HepG2 (cell line): ENCODE data around the gene LMTK2. TPM values are rescaled to one million over a fixed set of nuclear protein-coding genes. Genes with fewer than 3 reads are reported as not detected.

Experiments
- ATAC-seq: fragments of 200-7000 bp; cut with Tn5 transposase; 3 replicates; pipeline ENCODE4 v1.9.1; 2020; ENCODE audit warnings: mild to moderate bottlenecking, moderate library complexity
- BruUV-seq: library from RNA; stranded (reverse); fragments of 400-500 nt; replicated peaks from 2 replicates; lab custom pipeline; 2021; lab: Mats Ljungman, UMichigan
- CTCF ChIA-PET: fragments of 300-600 bp; formaldehyde crosslinking; extraction: SDS; loops from one replicate; lab custom pipeline; 2021; ENCODE audit warnings: low total read pairs, inconsistent platforms, low intra/inter-chr PET ratio; lab: Yijun Ruan, JAX
- POLR2A ChIA-PET: fragments of 350-600 bp; sonication (Branson Sonifier 250); formaldehyde crosslinking; loops from one replicate; lab custom pipeline; 2020; ENCODE audit warnings: antibody characterized with exemption, inconsistent platforms; lab: Yijun Ruan, JAX
- DNase-seq: peaks from one replicate; pipeline ENCODE4 v3.0.0-alpha.2; 2015; ENCODE audit warnings: low spot score
- FAIRE-seq: peaks from 3 replicates; lab custom pipeline; 2011; peaks lifted over from hg19 to GRCh38; lab: Jason Lieb, UNC
- H2AFZ ChIP-seq: one replicate; pipeline ENCODE4 v1.6.1; 2011; ENCODE audit warnings: low read length, inconsistent platforms
- H3K27ac ChIP-seq: fragments of 300-600 bp; 3 replicates; pipeline ENCODE4 v1.8.0; 2011; ENCODE audit warnings: mixed run types, mild to moderate bottlenecking, mixed read lengths, low read length, inconsistent platforms; ENCODE audit not compliant: insufficient read depth; ENCODE audit errors: extremely low read length
- H3K27me3 ChIP-seq, 2 experiments: fragments of 200-600 bp in 1 of 2; 2 replicates in 1 of 2; 3 replicates in 1 of 2; pipeline versions ENCODE4 v1.6.0 to v1.8.0; 2011; ENCODE audit warnings: low read length in 2 of 2, mild to moderate bottlenecking in 2 of 2, moderate library complexity in 2 of 2, inconsistent platforms in 1 of 2; ENCODE audit not compliant: insufficient read depth in 2 of 2, control insufficient read depth in 1 of 2
- H3K36me3 ChIP-seq, 2 experiments: fragments of 200-600 bp in 1 of 2; replicated peaks in 1 of 2; 2 replicates in 1 of 2; 3 replicates in 1 of 2; pipeline versions ENCODE4 v1.5.1 to v1.8.0; 2011; ENCODE audit warnings: low read length in 2 of 2, inconsistent platforms in 1 of 2; ENCODE audit not compliant: insufficient read depth in 2 of 2, control insufficient read depth in 1 of 2
- H3K4me1 ChIP-seq: 2 replicates; pipeline ENCODE4 v1.5.1; 2012; ENCODE audit warnings: low read length, inconsistent platforms; ENCODE audit not compliant: insufficient read depth
- H3K4me2 ChIP-seq: 2 replicates; pipeline ENCODE4 v1.6.0; 2011; ENCODE audit warnings: low read depth, low read length, inconsistent platforms
- H3K4me3 ChIP-seq, 3 experiments: fragments of 200-600 bp in 1 of 3; sonication (generic), shearing (Covaris generic) in 1 of 3; replicated peaks in 1 of 3; 2 replicates each; pipeline ENCODE4 v1.5.1; 2011 to 2016; ENCODE audit warnings: low read length in 3 of 3, inconsistent platforms in 2 of 3, low read depth in 2 of 3, mild to moderate bottlenecking in 2 of 3, control low read depth in 1 of 3, mixed read lengths in 1 of 3; ENCODE audit not compliant: insufficient read depth in 1 of 3
- H3K79me2 ChIP-seq: one replicate; pipeline ENCODE4 v1.6.1; 2011; ENCODE audit warnings: low read length, inconsistent platforms; ENCODE audit not compliant: insufficient read depth
- H3K9ac ChIP-seq: 2 replicates; pipeline ENCODE4 v1.6.0; 2011; ENCODE audit warnings: mild to moderate bottlenecking, low read depth, low read length, inconsistent platforms; ENCODE audit not compliant: insufficient read depth
- H3K9me3 ChIP-seq: 2 replicates; pipeline ENCODE4 v1.5.1; 2012; ENCODE audit warnings: mild to moderate bottlenecking, low read length
- H4K20me1 ChIP-seq: 2 replicates; pipeline ENCODE4 v1.6.0; 2011; ENCODE audit warnings: inconsistent platforms, mild to moderate bottlenecking, low read length, moderate library complexity; ENCODE audit not compliant: insufficient read depth
- CREB1 ChIP-seq, 2 experiments: fragments of 450-650 bp in 1 of 2; IDR thresholded peaks; 2 replicates each; pipeline ENCODE4 v1.6.1; 2016 to 2017; ENCODE audit warnings: control low read depth in 1 of 2, mild to moderate bottlenecking in 1 of 2, missing compliant biosample characterization in 1 of 2, missing genetic modification characterization in 1 of 2
- ZNF430 ChIP-seq: sonication (generic); formaldehyde crosslinking; IDR thresholded peaks from 2 replicates; pipeline ENCODE4 v1.9.0; 2021; ENCODE audit warnings: mild to moderate bottlenecking, missing genetic modification reagents
- WGBS: methylation state at CpG from one replicate; pipeline ENCODE4 v1.1.6; 2017; ENCODE audit warnings: low lambda C conversion rate; 5-methylcytosine and 5-hydroxymethylcytosine counted together
- in situ Hi-C: cut with HindIII; loops from 2 replicates; pipeline ENCODE4 v1.10.0; 2017; ENCODE audit warnings: low pct_unique_long_range_greater_than_20kb; ENCODE audit not compliant: extremely low pct_ligation_motif_present
- intact Hi-C: fragments of 100-400 bp; cut with micrococcal nuclease; formaldehyde crosslinking; loops from one replicate; pipeline ENCODE4 v1.10.0; 2022; ENCODE audit not compliant: unreplicated experiment
- polyA plus RNA-seq, 8 experiments: library from polyadenylated mRNA; depleted of rRNA in 3 of 8; stranded (reverse) in 7 of 8; unstranded in 1 of 8; fragments of >200 nt; fragmentation: Illumina TruSeq in 4 of 8; extraction: Trizol in 4 of 8; gene quantifications; 2 replicates each; pipeline versions ENCODE4 v1.2.1 to v1.2.3, GENCODE V29; 2011 to 2016; ENCODE audit warnings: low read depth in 4 of 8, missing spikeins in 1 of 8, mixed read lengths in 1 of 8; ENCODE audit not compliant: insufficient read depth in 1 of 8
- total RNA-seq, 5 experiments: library from RNA; depleted of rRNA; stranded (reverse); fragments of >200 nt; fragmentation: Illumina TruSeq; extraction: Trizol; gene quantifications; 2 replicates each; pipeline ENCODE4 v1.2.3, GENCODE V29; 2016; ENCODE audit warnings: low read depth in 1 of 5
- TF ChIP-seq, protein P1 (sequence below): IDR thresholded peaks from 2 replicates; pipeline ENCODE4 v1.6.1; 2016; ENCODE audit warnings: low read depth, missing genetic modification reagents, missing compliant biosample characterization

Gene LMTK2
- total and polyA plus RNA-seq, 2 of the 13 experiments (the other 11 are each of a cell fraction or from before 2014, with no cell fraction given), result 9.5 to 11.7 TPM

- TF ChIP-seq ZNF430 (CRISPR knock-in tag), result no peak
- TF ChIP-seq, protein P1, sequence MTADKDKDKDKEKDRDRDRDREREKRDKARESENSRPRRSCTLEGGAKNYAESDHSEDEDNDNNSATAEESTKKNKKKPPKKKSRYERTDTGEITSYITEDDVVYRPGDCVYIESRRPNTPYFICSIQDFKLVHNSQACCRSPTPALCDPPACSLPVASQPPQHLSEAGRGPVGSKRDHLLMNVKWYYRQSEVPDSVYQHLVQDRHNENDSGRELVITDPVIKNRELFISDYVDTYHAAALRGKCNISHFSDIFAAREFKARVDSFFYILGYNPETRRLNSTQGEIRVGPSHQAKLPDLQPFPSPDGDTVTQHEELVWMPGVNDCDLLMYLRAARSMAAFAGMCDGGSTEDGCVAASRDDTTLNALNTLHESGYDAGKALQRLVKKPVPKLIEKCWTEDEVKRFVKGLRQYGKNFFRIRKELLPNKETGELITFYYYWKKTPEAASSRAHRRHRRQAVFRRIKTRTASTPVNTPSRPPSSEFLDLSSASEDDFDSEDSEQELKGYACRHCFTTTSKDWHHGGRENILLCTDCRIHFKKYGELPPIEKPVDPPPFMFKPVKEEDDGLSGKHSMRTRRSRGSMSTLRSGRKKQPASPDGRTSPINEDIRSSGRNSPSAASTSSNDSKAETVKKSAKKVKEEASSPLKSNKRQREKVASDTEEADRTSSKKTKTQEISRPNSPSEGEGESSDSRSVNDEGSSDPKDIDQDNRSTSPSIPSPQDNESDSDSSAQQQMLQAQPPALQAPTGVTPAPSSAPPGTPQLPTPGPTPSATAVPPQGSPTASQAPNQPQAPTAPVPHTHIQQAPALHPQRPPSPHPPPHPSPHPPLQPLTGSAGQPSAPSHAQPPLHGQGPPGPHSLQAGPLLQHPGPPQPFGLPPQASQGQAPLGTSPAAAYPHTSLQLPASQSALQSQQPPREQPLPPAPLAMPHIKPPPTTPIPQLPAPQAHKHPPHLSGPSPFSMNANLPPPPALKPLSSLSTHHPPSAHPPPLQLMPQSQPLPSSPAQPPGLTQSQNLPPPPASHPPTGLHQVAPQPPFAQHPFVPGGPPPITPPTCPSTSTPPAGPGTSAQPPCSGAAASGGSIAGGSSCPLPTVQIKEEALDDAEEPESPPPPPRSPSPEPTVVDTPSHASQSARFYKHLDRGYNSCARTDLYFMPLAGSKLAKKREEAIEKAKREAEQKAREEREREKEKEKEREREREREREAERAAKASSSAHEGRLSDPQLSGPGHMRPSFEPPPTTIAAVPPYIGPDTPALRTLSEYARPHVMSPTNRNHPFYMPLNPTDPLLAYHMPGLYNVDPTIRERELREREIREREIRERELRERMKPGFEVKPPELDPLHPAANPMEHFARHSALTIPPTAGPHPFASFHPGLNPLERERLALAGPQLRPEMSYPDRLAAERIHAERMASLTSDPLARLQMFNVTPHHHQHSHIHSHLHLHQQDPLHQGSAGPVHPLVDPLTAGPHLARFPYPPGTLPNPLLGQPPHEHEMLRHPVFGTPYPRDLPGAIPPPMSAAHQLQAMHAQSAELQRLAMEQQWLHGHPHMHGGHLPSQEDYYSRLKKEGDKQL (CRISPR knock-in tag), result no peak
- no peak for TF ChIP-seq CREB1 (IDR thresholded peaks at IDR 0.05)
- TF ChIP-seq CREB1 (CRISPR knock-in tag; IDR thresholded peaks at IDR 0.05), result no peak
- intact Hi-C loops (no loop called here), in situ Hi-C loops (no loop called here)
- ChIA-PET CTCF (no interaction called here), POLR2A (no interaction called here)
- no peak overlapping the region for H3K27ac ChIP-seq
- no peaks in the 10 kb centered on the region for H3K4me1 ChIP-seq
- DNase-seq (no peak), ATAC-seq (no peak), FAIRE-seq (no peak)
- peaks cover 0 to 5% of the 10 kb centered on the region in 2 experiments; a peak in 1 of 5 replicates for H3K27me3 ChIP-seq
- H4K20me1 ChIP-seq, result no peaks in the 10 kb centered on the region
- H3K9me3 ChIP-seq, result no peaks in the 10 kb centered on the region
- no peak overlapping the region for H3K4me3 ChIP-seq
- no peak overlapping the region for H3K9ac ChIP-seq
- no peaks in the 10 kb centered on the region for H3K36me3 ChIP-seq
- H3K4me2 ChIP-seq, result no peak overlapping the region
- no TSS peak for BruUV-seq
- 71% methylated on average over 14 of the region's 14 CpGs for WGBS
- no peak overlapping the region for H2AFZ ChIP-seq
- no peaks in the 10 kb centered on the region for H3K79me2 ChIP-seq
Observed at GRCh38 chr7:98073047-98073446, 33.6 kb upstream of the LMTK2 start.
